HG03060 (cell line): ENCODE data around the gene NIPBL.
"Not testable (repeated sequence)": the region's sequence is repeated elsewhere in the genome, so short reads cannot be mapped to it uniquely, and the experiment has no call there.

Experiments used
- ATAC-seq: cut with Tn5 transposase; IDR thresholded peaks from one replicate; pipeline ENCODE4 v1.9.1; 2021; ENCODE audit warnings: low read depth, moderate number of reproducible peaks; ENCODE audit not compliant: unreplicated experiment

NIPBL gene

GRCh38 chr5:37005946-37006540, 129.5 kb downstream of the NIPBL start:
- ATAC-seq, result no peak

DNA sequence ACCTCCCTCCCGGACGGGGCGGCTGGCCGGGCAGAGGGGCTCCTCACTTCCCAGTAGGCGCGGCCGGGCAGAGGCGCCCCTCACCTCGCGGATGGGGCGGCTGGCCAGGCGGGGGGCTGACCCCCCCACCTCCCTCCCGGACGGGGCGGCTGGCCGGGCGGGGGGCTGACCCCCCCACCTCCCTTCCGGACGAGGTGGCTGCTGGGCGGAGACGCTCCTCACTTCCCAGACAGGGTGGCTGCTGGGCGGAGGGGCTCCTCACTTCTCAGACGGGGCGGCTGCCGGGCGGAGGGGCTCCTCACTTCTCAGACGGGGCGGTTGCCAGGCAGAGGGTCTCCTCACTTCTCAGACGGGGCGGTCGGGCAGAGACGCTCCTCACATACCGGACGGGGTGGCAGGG, 136.6 kb downstream of the NIPBL start:
- ATAC-seq, result not testable (repeated sequence)

DNA sequence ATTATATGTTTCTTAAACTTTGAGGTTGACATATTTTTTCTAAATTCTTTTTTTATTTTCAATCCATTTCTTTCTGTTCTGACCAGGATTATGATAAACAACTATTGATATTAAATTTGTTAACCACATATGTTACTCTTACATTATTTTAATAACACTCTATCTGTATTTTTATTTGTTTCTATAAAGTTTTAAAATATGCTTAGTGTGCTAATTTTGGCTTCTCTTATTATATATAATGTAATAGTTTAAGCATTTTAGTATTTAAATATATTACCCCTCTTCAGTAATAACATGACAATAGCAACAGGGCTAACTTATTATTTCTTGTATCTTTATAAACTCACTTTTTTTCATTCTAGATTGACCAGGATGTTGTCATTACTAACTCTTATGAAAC, 137.8 kb downstream of the NIPBL start:
- ATAC-seq, result no peak

GRCh38 chr5:37015795-37016666, 139.5 kb downstream of the NIPBL start:
- no peak for ATAC-seq

DNA sequence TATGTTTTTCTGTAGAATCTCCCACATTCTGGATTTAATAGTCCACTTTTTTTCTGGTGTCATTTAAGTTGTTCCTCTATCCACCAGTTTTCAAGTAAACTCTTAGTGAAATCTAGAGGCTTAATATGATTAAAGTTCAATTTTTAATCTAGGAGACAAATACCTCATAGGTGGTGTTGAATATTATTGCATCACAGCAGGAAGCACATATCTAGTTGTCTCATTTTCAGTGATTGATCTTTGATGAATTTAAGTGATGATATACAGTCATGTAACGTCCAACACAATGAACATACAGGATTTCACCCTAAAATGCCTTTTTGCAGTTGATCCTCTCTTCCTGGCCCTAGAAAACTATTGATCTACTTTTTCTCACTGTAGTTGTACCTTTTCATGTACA, 152.3 kb downstream of the NIPBL start:
- no peak for ATAC-seq

- ATAC-seq, result no peak
Observed at GRCh38 chr5:37029436-37029835, 152.9 kb downstream of the NIPBL start.

DNA sequence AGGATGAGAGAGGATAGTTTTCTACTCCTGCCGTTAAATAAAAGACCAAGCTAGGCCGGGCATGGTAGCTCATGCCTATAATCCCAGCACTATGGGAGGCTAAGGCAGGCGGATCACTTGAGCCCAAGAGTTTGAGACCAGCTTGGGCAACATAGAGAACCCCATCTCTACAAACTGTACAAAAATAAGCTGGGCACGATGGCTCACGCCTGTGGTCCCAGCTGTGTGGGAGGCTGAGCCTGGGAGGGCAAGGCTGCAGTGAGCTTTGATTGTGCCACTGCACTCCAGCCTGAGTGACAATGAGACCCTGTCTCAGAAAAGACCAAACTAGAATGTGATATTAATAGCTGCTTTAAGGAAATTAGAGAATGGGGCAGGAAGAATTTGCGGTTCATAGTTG, 158.4 kb downstream of the NIPBL start:
- no peak for ATAC-seq

DNA sequence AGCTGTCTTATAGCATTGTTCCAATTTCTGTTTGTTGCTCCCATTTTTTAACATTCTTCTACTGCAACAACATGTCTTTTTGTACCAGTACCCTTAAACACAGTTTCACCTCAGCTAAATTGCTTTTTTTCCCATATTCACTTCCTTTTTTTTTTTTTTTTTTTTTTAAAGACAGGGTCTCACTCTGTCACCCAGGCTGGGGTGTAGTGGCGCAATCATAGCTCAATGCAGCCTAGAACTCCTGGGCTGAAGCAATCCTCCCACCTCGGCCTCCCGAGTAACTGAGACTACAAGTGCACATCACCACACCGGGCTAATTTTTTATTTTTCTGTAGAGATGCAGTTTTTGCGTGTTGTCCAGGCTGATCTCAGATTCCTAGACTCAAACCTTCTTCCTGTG, 161.3 kb downstream of the NIPBL start:
- ATAC-seq, result no peak

DNA sequence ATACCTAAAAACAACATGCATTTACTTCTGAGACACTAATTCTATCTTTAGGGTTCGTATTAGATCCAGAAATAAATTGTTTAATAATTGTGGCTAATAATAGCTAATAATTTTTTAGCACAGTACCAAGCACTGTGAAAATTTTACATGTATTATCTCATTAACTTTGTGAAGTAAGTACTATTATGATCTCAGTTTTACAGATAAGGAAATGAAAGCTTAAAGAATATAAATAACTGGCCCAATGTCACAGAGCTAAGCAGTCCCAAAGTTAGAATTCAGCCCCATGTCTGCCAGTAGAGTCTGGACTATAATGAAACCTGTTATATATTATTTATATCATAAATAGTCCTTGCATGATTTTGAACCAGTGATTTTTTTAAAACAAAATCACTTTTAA, 163.3 kb downstream of the NIPBL start:
- ATAC-seq, result no peak

- no peak for ATAC-seq
Observed at GRCh38 chr5:37043693-37044092, 167.1 kb downstream of the NIPBL start.

DNA sequence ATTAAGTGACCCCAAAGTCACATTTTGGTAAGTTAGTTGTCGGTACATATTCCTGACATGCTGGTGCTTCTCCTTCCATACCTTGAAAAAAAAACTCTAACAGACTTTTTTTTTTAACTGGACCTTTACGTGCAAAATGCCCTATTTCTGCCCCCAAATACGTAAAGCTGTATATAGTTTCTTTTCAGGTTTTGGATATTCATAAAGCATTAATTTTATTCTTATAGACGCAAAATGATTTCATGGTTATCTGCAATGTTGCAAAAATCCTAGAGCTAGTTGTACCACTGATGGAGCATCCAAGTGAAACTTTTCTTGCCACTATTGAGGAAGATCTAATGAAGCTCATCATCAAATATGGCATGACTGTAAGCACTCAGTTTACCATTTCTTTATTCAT, 167.6 kb downstream of the NIPBL start:
- ATAC-seq, result no peak

DNA sequence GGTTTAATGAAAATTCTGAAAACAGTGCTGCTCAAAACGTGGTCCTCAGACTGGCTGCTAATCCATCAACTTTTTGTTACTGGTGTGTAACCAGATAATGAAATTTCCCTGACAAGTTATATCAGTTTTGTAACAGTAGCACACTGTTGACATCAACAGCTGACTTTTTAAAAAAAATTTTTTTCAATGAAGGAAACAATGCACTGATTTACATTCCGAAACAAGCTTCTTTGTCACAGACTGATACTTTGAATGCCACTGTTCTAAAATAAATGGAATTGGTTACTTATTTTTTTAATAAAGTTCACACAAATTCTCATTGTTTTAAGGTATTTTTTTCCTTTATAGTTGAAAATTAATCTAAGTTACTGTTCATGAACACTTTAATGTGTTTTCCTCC, 169.1 kb downstream of the NIPBL start:
- ATAC-seq, result no peak

DNA sequence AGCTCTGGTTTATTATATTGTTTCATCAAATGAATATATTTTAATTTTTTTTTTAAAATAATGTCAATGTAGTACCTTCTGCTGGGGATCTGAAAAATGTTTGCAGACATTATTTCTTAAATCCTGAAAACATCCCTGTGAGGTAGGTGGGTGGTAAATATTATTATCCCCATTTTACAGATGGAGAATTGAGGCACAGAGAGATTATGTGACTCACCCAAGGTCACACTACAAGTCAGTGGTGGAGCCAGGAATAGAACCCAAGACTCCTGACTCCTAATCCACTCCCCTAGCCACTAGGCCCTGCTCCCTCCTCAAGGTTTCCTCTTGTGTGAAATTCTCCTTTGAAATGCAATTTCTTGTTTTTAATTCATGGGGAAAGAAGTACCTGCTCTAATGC, 171.4 kb downstream of the NIPBL start:
- ATAC-seq, result no peak

- no peak for ATAC-seq
Observed at GRCh38 chr5:37054391-37054790, 177.8 kb downstream of the NIPBL start.

DNA sequence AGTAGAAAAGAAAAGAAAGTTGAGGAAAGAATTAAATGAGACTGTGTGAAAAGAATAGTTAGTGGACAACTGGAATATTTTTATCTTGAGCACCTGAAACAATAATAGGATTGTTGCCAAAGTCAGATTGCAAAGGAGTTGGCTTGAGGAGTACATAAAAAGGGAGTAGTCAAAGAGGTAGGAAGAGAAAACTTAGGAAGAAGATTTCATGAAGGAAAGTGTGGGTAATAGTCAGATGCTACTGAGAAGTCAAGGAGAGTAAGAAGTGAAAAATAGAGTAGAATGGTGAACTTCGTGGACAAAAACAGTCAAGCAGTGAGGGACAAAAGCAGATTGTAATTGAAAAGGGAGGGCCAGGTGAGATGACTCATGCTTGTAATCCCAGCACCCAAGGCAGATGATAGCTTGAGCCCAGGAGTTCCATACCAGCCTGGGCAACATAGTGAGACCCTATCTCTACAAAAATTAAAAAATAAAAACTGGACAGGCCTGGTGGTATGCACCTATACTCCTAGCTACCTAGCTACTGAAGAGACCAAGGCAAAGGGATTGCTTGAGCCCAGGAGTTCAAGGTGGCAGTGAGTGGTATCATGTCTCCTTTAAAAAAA, 178.9 kb downstream of the NIPBL start:
- ATAC-seq, result no peak

- no peak for ATAC-seq
Observed at GRCh38 chr5:37056762-37057161, 180.2 kb downstream of the NIPBL start.

DNA sequence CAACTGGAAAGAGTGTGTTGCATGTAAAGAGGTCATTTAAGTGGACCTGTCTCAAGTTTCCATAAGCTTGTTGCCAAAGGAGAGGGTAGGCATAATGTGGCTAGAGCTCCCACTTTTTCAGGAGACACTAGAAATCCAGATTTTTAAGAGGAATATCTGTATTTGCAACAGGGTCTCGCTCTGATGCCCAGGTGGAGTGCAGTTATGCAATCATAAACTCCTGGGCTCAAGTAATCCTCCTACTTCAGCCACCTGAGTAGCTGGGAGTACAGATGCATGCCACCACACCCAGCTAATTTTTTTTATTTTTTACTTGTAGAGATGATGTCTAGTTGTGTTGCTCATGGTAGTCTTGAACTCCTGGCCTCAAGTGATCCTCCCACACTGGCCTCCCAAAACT, 183.5 kb downstream of the NIPBL start:
- ATAC-seq, result no peak

- ATAC-seq, result no peak
Observed at GRCh38 chr5:37063739-37064138, 187.2 kb downstream of the NIPBL start.

- no peak for ATAC-seq
Observed at GRCh38 chr5:37064442-37064841, 187.9 kb downstream of the NIPBL start.

GRCh38 chr5:37071487-37071886, 194.9 kb downstream of the NIPBL start:
- no peak for ATAC-seq

DNA sequence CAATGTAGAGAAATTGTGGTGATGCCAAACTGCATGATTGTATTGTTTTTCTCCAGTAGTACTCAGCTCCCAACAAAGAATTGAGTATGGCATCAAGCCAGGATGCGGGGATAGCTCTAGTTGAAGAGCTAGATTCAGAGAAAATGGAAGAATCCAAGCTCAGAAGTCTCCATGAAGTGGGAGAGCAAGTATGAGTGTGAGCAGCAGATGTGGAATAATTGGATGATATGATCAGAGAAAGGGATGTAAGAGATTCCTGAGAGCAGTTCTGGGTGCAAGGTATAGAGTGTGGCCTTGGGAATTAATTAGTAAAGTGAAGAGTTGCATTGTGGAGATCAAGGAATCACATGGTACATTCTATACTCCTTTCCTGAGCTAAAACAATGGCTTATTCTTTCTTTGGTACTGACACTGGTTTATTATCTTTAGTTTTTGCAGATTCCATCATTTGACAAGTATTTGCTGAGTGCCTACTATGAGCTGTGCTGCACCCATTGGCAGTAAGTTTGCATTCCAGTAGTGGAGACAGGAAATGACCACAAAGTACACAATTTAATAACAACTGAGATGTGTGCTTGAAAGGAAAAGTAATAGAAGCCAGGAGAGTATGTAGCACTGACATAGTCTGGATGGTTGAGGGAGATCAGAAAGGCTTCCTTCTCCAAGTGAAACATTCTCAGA, 195.5 kb downstream of the NIPBL start:
- ATAC-seq, result no peak
